Measurements from ENCODE around the gene RRP1. TPM values are rescaled to one million over a fixed set of nuclear protein-coding genes. Genes with fewer than 3 reads are reported as not detected.

Gene RRP1
- total RNA-seq, 2 donors from 2014 or later: 9.9 to 27.7 TPM

DNA sequence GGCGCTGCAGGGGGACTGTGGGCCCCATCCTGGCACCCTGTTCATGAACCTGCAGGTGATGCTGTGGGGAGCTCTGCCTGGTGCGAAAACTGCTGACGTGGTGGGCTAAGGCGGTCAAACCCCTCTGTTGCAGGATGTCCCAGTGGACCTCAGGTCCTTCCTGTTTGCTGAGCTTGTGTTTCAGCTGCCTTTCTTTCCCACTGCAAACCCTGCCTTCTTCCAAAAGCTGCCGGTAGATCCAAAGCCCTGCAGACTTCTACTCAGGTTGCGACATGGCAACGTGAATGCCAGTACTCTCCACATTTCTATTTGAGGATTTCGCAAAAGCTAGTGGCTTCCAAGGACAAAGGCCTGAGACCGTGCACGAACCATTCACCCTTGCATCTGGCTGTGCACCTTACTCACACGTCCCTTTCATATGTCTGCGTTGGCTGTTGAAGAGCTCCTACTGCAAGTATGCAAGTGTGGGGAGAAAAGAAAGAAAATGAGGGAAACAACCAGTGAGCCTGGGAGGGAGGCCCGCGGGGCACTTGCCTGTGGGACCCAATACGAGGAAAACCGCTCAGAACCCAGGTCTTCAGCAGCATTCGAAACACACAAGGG is 6.2 kb upstream of the RRP1 start:
- no peaks in the 10 kb centered on the region for H3K9me3 ChIP-seq
- H3K27ac ChIP-seq: peak overlapping the region in 1 of 4 donors; percentile 43
- intact Hi-C loops (cut with DNase I): no loop called here
- no peaks in the 10 kb centered on the region for H3K4me1 ChIP-seq
- no peaks in the 10 kb centered on the region for H3K36me3 ChIP-seq (replicated peaks in 1 of 2; ENCODE audit: insufficient read depth in 1 of 2, low read depth in 2 of 2)
- no peak for ATAC-seq
- TF ChIP-seq POLR2A (IDR thresholded peaks at IDR 0.05): no peak
- no peak for TF ChIP-seq CTCF (IDR thresholded peaks at IDR 0.05)
- no peaks in the 10 kb centered on the region for H3K27me3 ChIP-seq
- no peak overlapping the region for H3K4me3 ChIP-seq
- DNase-seq: no peak
- WGBS, 2 donors: 66 to 74% methylated on average over 17 of the region's 17 CpGs

DNA sequence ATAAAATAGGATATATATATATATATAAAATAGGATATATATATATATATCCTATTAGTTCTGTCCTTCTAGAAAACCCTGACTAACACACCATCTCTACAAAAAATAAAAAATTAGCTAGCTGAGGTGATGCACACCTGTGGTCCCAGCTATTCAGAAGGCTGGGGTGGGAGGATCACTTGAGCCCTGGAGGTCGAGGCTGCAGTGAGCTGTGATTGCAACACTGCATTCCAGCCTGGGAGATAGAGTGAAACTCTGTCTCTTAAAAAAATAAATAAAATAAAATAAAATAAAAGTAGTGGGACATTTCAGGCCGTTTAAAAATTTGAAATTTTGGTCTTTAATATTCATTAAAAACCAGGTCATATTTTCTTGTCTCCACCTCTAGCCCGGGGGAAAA is 4.2 kb upstream of the RRP1 start:
- WGBS, 2 donors: 37 to 44% methylated on average over 3 of the region's 3 CpGs
- Histone ChIP-seq H3K36me3 (replicated peaks in 1 of 2; ENCODE audit: insufficient read depth in 1 of 2, low read depth in 2 of 2) (no peaks in the 10 kb centered on the region), H3K4me3 (no peak overlapping the region), H3K9me3 (no peaks in the 10 kb centered on the region), H3K4me1 (peaks cover 9% of the 10 kb centered on the region), H3K27me3 (no peaks in the 10 kb centered on the region), H3K27ac (no peak overlapping the region)
- no peak for ATAC-seq
- DNase-seq: no peak
- TF ChIP-seq POLR2A (IDR thresholded peaks at IDR 0.05) (no peak), CTCF (IDR thresholded peaks at IDR 0.05) (no peak)
- intact Hi-C loops (cut with DNase I): no loop called here

DNA sequence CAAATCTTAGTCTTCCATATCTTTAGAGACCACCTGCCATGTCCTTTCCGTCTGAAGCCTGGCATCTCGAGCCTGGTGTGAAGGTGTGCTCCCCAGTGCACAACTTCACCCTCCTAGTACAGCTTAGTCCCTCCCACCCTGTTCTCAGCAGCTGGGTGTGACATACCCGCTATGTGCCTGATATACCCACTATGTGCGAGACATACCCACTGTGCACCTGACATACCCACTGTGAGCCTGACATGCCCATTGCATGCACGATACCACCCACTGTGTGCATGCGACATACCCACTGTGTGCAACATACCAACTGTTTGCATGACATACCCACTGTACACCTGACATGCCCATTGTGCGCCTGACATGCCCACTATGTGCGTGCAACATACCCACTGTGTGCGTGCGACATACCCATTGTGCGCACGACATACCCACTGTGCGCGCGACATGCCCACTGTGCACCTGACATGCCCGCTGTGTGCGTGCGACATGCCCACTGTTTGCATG is 3.0 kb upstream of the RRP1 start:
- Histone ChIP-seq H3K27me3 (no peaks in the 10 kb centered on the region), H3K9me3 (no peaks in the 10 kb centered on the region), H3K4me3 (no peak overlapping the region), H3K4me1 (peaks cover 20% of the 10 kb centered on the region), H3K36me3 (replicated peaks in 1 of 2; ENCODE audit: insufficient read depth in 1 of 2, low read depth in 2 of 2) (no peaks in the 10 kb centered on the region), H3K27ac (no peak overlapping the region)
- 77% methylated on average over 16 to 18 of the region's 18 CpGs for WGBS, 2 donors
- intact Hi-C loops (cut with DNase I): no loop called here
- TF ChIP-seq CTCF (IDR thresholded peaks at IDR 0.05): no peak
- TF ChIP-seq POLR2A (IDR thresholded peaks at IDR 0.05): no peak
- no peak for ATAC-seq
- DNase-seq: no peak

- Histone ChIP-seq H3K9me3 (no peaks in the 10 kb centered on the region), H3K4me3 (no peak overlapping the region), H3K27me3 (no peaks in the 10 kb centered on the region), H3K27ac (no peak overlapping the region), H3K36me3 (replicated peaks in 1 of 2; ENCODE audit: insufficient read depth in 1 of 2, low read depth in 2 of 2) (no peaks in the 10 kb centered on the region), H3K4me1 (peaks cover 20% of the 10 kb centered on the region)
- WGBS, 2 donors: 84 to 100% methylated on average over 9 to 38 of the region's 38 CpGs
- no peak for ATAC-seq
- intact Hi-C loops (cut with DNase I): no loop called here
- no peak for DNase-seq
- TF ChIP-seq POLR2A (IDR thresholded peaks at IDR 0.05): no peak
- TF ChIP-seq CTCF (IDR thresholded peaks at IDR 0.05): no peak
These were observed 2.5 kb upstream of the RRP1 start for GRCh38 chr21:43786807-43787440.

Data from body of pancreas (tissue), 4 donors.